Prostate gland (tissue), 2 donors: ENCODE results near the gene IKZF5.

Experiments
- CTCF ChIP-seq, 4 experiments: fragments of 200-600 bp in 2 of 4; fragments of 450-650 bp in 2 of 4; sonication (generic) in 2 of 4; IDR thresholded peaks; 1 replicate in 3 of 4; 2 replicates in 1 of 4; pipeline ENCODE4 v1.5.1; 2016 to 2019; ENCODE audit warnings: antibody characterized with exemption in 4 of 4, mild to moderate bottlenecking in 2 of 4, moderate library complexity in 2 of 4
- POLR2A ChIP-seq: fragments of 450-650 bp; IDR thresholded peaks from one replicate; pipeline ENCODE4 v1.6.1; 2016; ENCODE audit warnings: antibody characterized with exemption, mild to moderate bottlenecking

GRCh38 chr10:122995936-122996335 lies 12.7 kb downstream of the IKZF5 start:
- TF ChIP-seq CTCF (IDR thresholded peaks at IDR 0.05), result no peak
- TF ChIP-seq POLR2A, result no peak
